NOMO-1 (cell line): Measurements from ENCODE around the gene DNPEP.
"Not testable (repeated sequence)": the region's sequence is repeated elsewhere in the genome, so short reads cannot be mapped to it uniquely, and the experiment has no call there.

ENCODE experiments used
- DNase-seq, 2 experiments: peaks; one replicate each; lab custom pipeline; 2025; ENCODE audit not compliant: unreplicated experiment in 2 of 2; lab: John Stamatoyannopoulos, UW

The DNPEP gene

GRCh38 chr2:219419331-219420197 is 31.9 kb upstream of the DNPEP start:
- DNase-seq: peak; percentile 90 to 93

- DNase-seq: no peak
Measured at GRCh38 chr2:219419012-219419324, 31.3 kb upstream of the DNPEP start.

- DNase-seq: no peak
Measured at GRCh38 chr2:219418155-219419011, 30.7 kb upstream of the DNPEP start, which contains the start of gene DES. Gene DES, plus strand, starts transcription at chr2:219418377. Its CDS starts 86 bp downstream, at chr2:219418463.

- DNase-seq: no peak
Measured at GRCh38 chr2:219417374-219417773, 29.7 kb upstream of the DNPEP start.

GRCh38 chr2:219416938-219417337 is 29.2 kb upstream of the DNPEP start:
- no peak for DNase-seq

GRCh38 chr2:219416235-219416602 is 28.5 kb upstream of the DNPEP start:
- DNase-seq: no peak

GRCh38 chr2:219415580-219416234 is 28.0 kb upstream of the DNPEP start:
- no peak for DNase-seq

GRCh38 chr2:219414857-219415256 is 27.1 kb upstream of the DNPEP start:
- no peak for DNase-seq

- no peak for DNase-seq
Measured at GRCh38 chr2:219410390-219410789, 22.7 kb upstream of the DNPEP start.

GRCh38 chr2:219409619-219410018 is 21.9 kb upstream of the DNPEP start:
- DNase-seq: no peak

GRCh38 chr2:219408631-219409030 is 20.9 kb upstream of the DNPEP start:
- DNase-seq: no peak

GRCh38 chr2:219408204-219408603 is 20.5 kb upstream of the DNPEP start:
- no peak for DNase-seq

- not testable (repeated sequence) for DNase-seq
Measured at GRCh38 chr2:219407343-219407742, 19.6 kb upstream of the DNPEP start.

GRCh38 chr2:219406861-219407230 is 19.1 kb upstream of the DNPEP start:
- DNase-seq: no peak

GRCh38 chr2:219405958-219406860 is 18.5 kb upstream of the DNPEP start:
- no peak for DNase-seq

- no peak for DNase-seq
Measured at GRCh38 chr2:219405451-219405850, 17.7 kb upstream of the DNPEP start.

GRCh38 chr2:219404954-219405353 is 17.2 kb upstream of the DNPEP start:
- DNase-seq: no peak

GRCh38 chr2:219404291-219404910 is 16.7 kb upstream of the DNPEP start:
- no peak for DNase-seq

- no peak for DNase-seq
Measured at GRCh38 chr2:219403861-219404260, 16.1 kb upstream of the DNPEP start.
